Measurements from ENCODE around the gene ATP5PD. TPM values are rescaled to one million over a fixed set of nuclear protein-coding genes. Genes with fewer than 3 reads are reported as not detected.

The ATP5PD gene
- total RNA-seq, 1 experiment from 2014 or later: 344 TPM

DNA sequence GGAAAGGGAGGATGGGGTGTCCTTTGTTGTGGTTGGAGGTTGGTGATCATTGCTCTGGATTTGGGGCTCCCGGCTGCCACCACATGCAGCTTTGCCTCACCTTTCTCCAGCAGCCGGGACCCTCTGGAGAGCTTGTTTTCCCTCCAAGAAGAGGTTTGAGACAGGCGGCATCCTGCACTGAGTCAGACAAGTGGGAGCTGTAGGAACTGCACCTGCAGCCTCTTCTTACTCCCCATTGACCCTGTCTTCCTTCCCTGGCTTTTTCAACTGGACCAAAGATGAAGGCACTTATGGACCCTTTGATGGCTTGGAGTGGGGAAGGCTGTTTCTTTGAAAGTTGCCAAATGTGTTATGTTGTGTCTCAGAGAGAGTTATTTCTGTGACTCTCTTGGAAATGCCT lies 16.9 kb upstream of the ATP5PD start:
- Histone ChIP-seq H4K20me1 (ENCODE audit: control insufficient read depth, insufficient read depth, insufficient read length) (peaks cover 3% of the 10 kb centered on the region), H2BK12ac (ENCODE audit: insufficient read length, low read depth, low read length) (no peak overlapping the region), H3K18ac (ENCODE audit: insufficient read length, low read depth, low read length) (no peak overlapping the region), H2AK5ac (ENCODE audit: insufficient read length, low read length) (no peak overlapping the region), H3K79me1 (ENCODE audit: insufficient read depth, low read depth, low read length, poor library complexity, severe bottlenecking) (no peaks in the 10 kb centered on the region), H4K91ac (ENCODE audit: insufficient read length, low read depth, low read length) (no peak overlapping the region), H2AFZ (ENCODE audit: low read length) (no peak overlapping the region), H3K4me2 (ENCODE audit: insufficient read depth, insufficient read length, low read length) (no peak overlapping the region), H3K4me1 (ENCODE audit: insufficient read depth, low read length) (no peaks in the 10 kb centered on the region), H2BK120ac (ENCODE audit: low read depth, low read length, poor library complexity, severe bottlenecking) (no peak overlapping the region), H2BK15ac (ENCODE audit: low read depth, low read length) (no peak overlapping the region), H3K9me3 (ENCODE audit: control insufficient read depth, low read depth, low read length) (no peaks in the 10 kb centered on the region), H2BK5ac (ENCODE audit: insufficient read length, low read length) (no peak overlapping the region), H3K14ac (ENCODE audit: insufficient read depth, low read length) (no peak overlapping the region), H3T11ph (ENCODE audit: low read length) (no peak overlapping the region), H3K56ac (ENCODE audit: insufficient read length, low read depth, low read length) (no peak overlapping the region), H2BK20ac (ENCODE audit: low read depth, low read length, poor library complexity, severe bottlenecking) (no peak overlapping the region), H3K23ac (ENCODE audit: insufficient read length, low read depth, low read length) (no peak overlapping the region), H3K4ac (ENCODE audit: low read depth, low read length) (no peak overlapping the region), H3K27me3 (ENCODE audit: insufficient read depth, low read length) (no peaks in the 10 kb centered on the region), H3K23me2 (ENCODE audit: insufficient read length, low read depth, low read length, poor library complexity, severe bottlenecking) (no peaks in the 10 kb centered on the region), H3K27ac (ENCODE audit: insufficient read length, low read depth, low read length) (no peak overlapping the region), H4K5ac (ENCODE audit: insufficient read length, low read depth, low read length) (no peak overlapping the region), H3K9ac (ENCODE audit: extremely low read depth, insufficient read length, low read length) (no peak overlapping the region), H3K79me2 (ENCODE audit: insufficient read depth, low read length) (no peaks in the 10 kb centered on the region; the same call in 1 of the 2 replicates), H4K8ac (replicated peaks; ENCODE audit: insufficient read length, low read depth, low read length) (no peak overlapping the region)
- H3K4me1 Mint-ChIP-seq: peaks cover 0 to 7% of the 10 kb centered on the region in 2 experiments; a peak in 2 of 4 replicates
- DNase-seq: no peak
- H3K4me3 Mint-ChIP-seq: no peak overlapping the region
- no peaks in the 10 kb centered on the region; the same call in none of the 2 replicates for H3K27me3 Mint-ChIP-seq (ENCODE audit: low read depth)
- no peaks in the 10 kb centered on the region for H3K9me3 Mint-ChIP-seq
- no peak overlapping the region for H3K27ac Mint-ChIP-seq
- H3K36me3 Mint-ChIP-seq (ENCODE audit: insufficient read depth in 1 of 3, low read depth in 3 of 3): peaks cover 34 to 62% (median 59%) of the 10 kb centered on the region in 3 experiments
- no CpG with 5 or more reads among the region's 3 CpGs for WGBS (ENCODE audit: extremely low coverage, insufficient read length, low lambda C conversion rate)
- TF ChIP-seq, protein P1, sequence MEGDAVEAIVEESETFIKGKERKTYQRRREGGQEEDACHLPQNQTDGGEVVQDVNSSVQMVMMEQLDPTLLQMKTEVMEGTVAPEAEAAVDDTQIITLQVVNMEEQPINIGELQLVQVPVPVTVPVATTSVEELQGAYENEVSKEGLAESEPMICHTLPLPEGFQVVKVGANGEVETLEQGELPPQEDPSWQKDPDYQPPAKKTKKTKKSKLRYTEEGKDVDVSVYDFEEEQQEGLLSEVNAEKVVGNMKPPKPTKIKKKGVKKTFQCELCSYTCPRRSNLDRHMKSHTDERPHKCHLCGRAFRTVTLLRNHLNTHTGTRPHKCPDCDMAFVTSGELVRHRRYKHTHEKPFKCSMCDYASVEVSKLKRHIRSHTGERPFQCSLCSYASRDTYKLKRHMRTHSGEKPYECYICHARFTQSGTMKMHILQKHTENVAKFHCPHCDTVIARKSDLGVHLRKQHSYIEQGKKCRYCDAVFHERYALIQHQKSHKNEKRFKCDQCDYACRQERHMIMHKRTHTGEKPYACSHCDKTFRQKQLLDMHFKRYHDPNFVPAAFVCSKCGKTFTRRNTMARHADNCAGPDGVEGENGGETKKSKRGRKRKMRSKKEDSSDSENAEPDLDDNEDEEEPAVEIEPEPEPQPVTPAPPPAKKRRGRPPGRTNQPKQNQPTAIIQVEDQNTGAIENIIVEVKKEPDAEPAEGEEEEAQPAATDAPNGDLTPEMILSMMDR (conservative IDR thresholded peaks at IDR 0.05): no peak
